Measurements from ENCODE around the gene NDUFV1. TPM values are rescaled to one million over a fixed set of nuclear protein-coding genes. Genes with fewer than 3 reads are reported as not detected.

The NDUFV1 gene
- total RNA-seq, 4 donors from 2014 or later = 154 to 249 (median 180) TPM

DNA sequence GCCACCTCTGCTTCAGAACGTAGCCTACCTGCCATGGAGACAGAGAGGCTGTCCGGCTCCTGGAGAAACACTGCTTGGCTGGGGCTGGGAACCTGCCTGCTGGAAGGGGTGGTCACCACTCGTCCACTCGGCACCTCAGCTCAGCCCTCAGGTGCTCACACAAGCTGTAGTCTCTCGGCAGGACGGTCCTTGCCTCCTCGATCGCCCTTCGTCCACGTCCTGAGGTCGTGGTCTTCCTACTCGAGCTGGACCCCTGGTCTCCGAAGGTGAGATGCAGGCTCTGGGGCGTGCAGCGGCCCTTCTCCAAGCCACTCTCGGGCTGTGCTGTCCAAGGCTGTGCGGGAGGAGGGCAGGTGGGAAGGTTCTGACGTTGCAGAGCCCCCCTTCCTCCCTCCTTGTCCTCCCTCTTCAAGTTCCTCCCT, 32.7 kb downstream of the NDUFV1 start, which contains the start of gene TBX10:
Gene TBX10, minus strand, starts transcription at position 326 of the 422 bp plus-strand sequence. Its CDS starts 291 bp downstream, at position 35.
- ATAC-seq = no peak
- H3K4me3 ChIP-seq = no peak within 1 kb of the TSS
- H3K4me1 ChIP-seq = no peaks in the 10 kb centered on the region
- TF ChIP-seq EP300 (IDR thresholded peaks at IDR 0.05) (no peak), POLR2AphosphoS5 (IDR thresholded peaks at IDR 0.05) (no peak), POLR2A (IDR thresholded peaks at IDR 0.05) (no peak)
- TF ChIP-seq, protein P1, sequence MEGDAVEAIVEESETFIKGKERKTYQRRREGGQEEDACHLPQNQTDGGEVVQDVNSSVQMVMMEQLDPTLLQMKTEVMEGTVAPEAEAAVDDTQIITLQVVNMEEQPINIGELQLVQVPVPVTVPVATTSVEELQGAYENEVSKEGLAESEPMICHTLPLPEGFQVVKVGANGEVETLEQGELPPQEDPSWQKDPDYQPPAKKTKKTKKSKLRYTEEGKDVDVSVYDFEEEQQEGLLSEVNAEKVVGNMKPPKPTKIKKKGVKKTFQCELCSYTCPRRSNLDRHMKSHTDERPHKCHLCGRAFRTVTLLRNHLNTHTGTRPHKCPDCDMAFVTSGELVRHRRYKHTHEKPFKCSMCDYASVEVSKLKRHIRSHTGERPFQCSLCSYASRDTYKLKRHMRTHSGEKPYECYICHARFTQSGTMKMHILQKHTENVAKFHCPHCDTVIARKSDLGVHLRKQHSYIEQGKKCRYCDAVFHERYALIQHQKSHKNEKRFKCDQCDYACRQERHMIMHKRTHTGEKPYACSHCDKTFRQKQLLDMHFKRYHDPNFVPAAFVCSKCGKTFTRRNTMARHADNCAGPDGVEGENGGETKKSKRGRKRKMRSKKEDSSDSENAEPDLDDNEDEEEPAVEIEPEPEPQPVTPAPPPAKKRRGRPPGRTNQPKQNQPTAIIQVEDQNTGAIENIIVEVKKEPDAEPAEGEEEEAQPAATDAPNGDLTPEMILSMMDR (IDR thresholded peaks at IDR 0.05) = no peak
- no peaks in the 10 kb centered on the region for H3K36me3 ChIP-seq
- no peak within 1 kb of the TSS for H3K27ac ChIP-seq
- no peaks in the 10 kb centered on the region for H3K9me3 ChIP-seq
- WGBS, 2 donors (ENCODE audit: low coverage in 1 of 2) = no CpG with 5 or more reads among the region's 18 CpGs
- peaks cover 57% of the 10 kb centered on the region for H3K27me3 ChIP-seq

DNA sequence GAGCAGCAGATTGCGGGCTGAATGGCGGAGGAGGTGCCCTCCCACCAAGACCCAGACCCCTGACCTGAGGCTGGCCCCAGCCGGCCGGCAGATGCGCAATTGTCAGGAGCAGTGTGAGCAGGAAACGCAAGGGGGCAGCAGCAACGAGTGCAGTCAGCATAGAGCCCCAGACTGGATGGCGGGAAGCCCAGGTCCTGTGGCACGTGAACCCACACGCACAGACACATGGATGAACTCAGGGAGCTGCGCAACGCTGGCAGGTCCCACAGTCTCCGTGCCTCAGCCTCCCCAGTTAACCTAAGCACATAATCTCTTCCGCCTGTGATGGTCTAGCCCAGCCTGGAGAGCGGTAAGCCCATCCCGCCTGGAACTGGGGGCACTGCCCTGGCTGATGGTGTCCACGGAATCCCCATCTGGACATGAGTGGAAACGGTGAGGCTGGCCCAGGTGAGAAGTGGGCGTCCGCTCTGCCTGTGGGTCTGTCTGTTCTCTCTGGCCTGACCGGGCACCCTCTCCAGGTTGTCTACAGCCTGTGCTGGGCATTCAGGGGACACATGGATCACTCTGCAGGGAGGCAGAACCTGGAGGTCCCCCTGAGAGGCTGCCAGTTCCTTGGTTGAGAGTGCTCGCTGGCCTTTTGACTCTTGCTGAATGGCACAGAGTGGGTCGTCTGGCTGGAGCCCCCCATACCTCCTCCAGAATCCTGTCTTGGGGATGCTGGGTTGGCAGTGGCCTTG, 33.5 kb downstream of the NDUFV1 start:
- Histone ChIP-seq H3K4me1 (no peaks in the 10 kb centered on the region), H3K4me3 (no peak overlapping the region), H3K27me3 (peaks cover 55% of the 10 kb centered on the region), H3K36me3 (no peaks in the 10 kb centered on the region), H3K27ac (no peak overlapping the region), H3K9me3 (no peaks in the 10 kb centered on the region)
- peak; percentile 40 for ATAC-seq
- TF ChIP-seq, protein P1 (IDR thresholded peaks at IDR 0.05) = peak in 3 of 4 experiments; percentile 42 to 64 (median 48)
- TF ChIP-seq POLR2A (IDR thresholded peaks at IDR 0.05) = no peak
- no peak for TF ChIP-seq EP300 (IDR thresholded peaks at IDR 0.05)
- no peak for TF ChIP-seq POLR2AphosphoS5 (IDR thresholded peaks at IDR 0.05)
- no CpG with 5 or more reads among the region's 23 CpGs for WGBS, 2 donors (ENCODE audit: low coverage in 1 of 2)

DNA sequence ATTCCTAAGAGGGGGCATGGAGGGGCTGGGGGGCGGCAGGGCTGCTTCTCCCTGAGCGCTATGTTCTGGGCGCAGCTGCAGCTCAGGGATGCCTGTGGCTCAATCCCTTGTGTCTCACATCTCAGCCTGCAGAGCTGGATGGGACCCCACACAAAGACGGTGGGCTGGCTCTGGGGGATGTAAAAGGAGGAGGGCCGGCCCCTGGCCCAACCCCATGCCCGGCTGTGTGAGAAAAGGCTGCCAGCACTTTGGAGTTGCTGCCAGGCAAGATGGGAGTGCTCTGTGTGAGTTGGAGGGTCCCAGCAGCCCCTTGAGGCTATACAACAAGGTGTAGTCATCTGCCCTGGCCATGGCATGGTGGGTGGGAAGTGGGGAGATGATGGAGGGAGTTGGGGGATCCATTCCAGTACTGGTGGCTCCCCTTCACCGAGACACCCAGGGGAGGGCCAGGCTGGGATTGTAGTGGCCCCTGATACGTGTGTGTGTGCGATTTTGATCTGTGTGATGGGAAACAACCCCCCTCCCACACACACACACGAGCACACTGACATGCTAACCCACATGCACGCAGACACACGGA, 34.1 kb downstream of the NDUFV1 start:
- no peak for TF ChIP-seq POLR2AphosphoS5 (IDR thresholded peaks at IDR 0.05)
- TF ChIP-seq, protein P1 (IDR thresholded peaks at IDR 0.05) = no peak
- TF ChIP-seq POLR2A (IDR thresholded peaks at IDR 0.05) = no peak
- no peak for TF ChIP-seq EP300 (IDR thresholded peaks at IDR 0.05)
- WGBS, 2 donors (ENCODE audit: low coverage in 1 of 2) = no CpG with 5 or more reads among the region's 12 CpGs
- no peak overlapping the region for H3K27ac ChIP-seq
- no peaks in the 10 kb centered on the region for H3K36me3 ChIP-seq
- H3K9me3 ChIP-seq = no peaks in the 10 kb centered on the region
- H3K4me3 ChIP-seq = no peak overlapping the region
- no peak for ATAC-seq
- peaks cover 55% of the 10 kb centered on the region for H3K27me3 ChIP-seq
- H3K4me1 ChIP-seq = no peaks in the 10 kb centered on the region

DNA sequence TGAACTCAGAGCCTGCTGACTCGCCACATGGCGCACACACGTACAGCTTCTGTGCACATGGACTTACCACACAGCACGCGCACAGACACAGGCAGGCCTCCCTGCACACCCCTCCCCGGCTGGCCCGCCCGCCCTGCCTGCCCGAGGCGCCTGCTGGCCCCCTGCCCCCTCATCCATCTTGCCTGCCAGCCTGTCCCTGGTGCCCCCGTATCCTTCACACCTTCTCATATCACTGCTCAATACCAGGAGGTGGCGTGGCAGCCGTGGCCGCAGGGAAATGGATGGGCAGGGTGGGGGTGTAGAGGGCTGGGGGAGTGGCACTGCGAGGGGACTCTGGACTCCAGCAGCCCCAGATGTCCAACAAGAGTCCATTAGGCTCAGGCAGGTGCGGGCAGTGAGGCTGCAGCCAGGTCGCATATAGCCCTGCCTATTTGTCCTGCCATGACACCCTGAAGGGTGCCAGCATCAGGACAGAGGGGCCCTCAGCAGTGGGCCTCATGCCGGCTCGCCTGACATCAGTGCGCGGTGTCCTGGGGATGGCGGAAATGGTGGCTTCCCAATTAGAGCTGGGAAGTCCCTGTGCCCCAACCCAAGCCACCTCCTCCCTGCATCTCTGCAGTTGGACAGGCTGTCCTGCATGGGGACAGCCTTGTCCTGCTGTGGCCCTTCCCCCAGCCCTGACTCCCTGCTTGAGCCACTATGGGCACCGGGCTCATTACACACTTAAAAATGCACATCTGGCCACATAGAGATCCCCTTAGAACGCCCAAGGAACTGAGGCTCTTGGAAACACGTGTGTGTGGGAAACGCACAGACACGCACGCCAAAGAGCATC, 34.8 kb downstream of the NDUFV1 start:
- H3K27me3 ChIP-seq = peaks cover 61% of the 10 kb centered on the region
- no peaks in the 10 kb centered on the region for H3K36me3 ChIP-seq
- no peak overlapping the region for H3K27ac ChIP-seq
- H3K4me1 ChIP-seq = no peaks in the 10 kb centered on the region
- no peaks in the 10 kb centered on the region for H3K9me3 ChIP-seq
- H3K4me3 ChIP-seq = no peak overlapping the region
- ATAC-seq = no peak
- TF ChIP-seq, protein P1 (IDR thresholded peaks at IDR 0.05) = no peak
- no peak for TF ChIP-seq EP300 (IDR thresholded peaks at IDR 0.05)
- TF ChIP-seq POLR2AphosphoS5 (IDR thresholded peaks at IDR 0.05) = no peak
- no peak for TF ChIP-seq POLR2A (IDR thresholded peaks at IDR 0.05)
- WGBS, 2 donors (ENCODE audit: low coverage in 1 of 2) = no CpG with 5 or more reads among the region's 28 CpGs

Measured in gastroesophageal sphincter (tissue), 4 donors.